ENCODE data around the gene IQCE.

GRCh38 chr7:2638224-2638991 is 79.6 kb downstream of the IQCE start:
- TF ChIP-seq CSRNP3 (CRISPR knock-in tag; IDR thresholded peaks at IDR 0.05) (no peak), POU6F1 (CRISPR knock-in tag; IDR thresholded peaks at IDR 0.05; ENCODE audit: borderline replicate concordance, low read depth) (no peak), PATZ1 (CRISPR knock-in tag; IDR thresholded peaks at IDR 0.05; ENCODE audit: borderline replicate concordance) (no peak), PPARA (CRISPR knock-in tag; IDR thresholded peaks at IDR 0.05; ENCODE audit: borderline replicate concordance) (no peak), CREB5 (CRISPR knock-in tag; IDR thresholded peaks at IDR 0.05; ENCODE audit: low read depth) (no peak), ZNF8 (CRISPR knock-in tag; IDR thresholded peaks at IDR 0.05) (no peak), ZC3H10 (CRISPR knock-in tag; IDR thresholded peaks at IDR 0.05) (no peak), ESRRG (CRISPR knock-in tag; IDR thresholded peaks at IDR 0.05) (no peak), ZNF70 (CRISPR knock-in tag; IDR thresholded peaks at IDR 0.05) (0 out of 2 replicates have a peak, but pooled peaks have one; percentile 12), TSHZ2 (CRISPR knock-in tag; IDR thresholded peaks at IDR 0.05) (no peak), SNAI2 (CRISPR knock-in tag; IDR thresholded peaks at IDR 0.05) (no peak), TCF4 (CRISPR knock-in tag; IDR thresholded peaks at IDR 0.05; ENCODE audit: borderline replicate concordance) (peak; percentile 83), ZFP30 (CRISPR knock-in tag; IDR thresholded peaks at IDR 0.05) (no peak), OSR1 (CRISPR knock-in tag; IDR thresholded peaks at IDR 0.05) (no peak)
